H1 (cell line): ENCODE data around the gene VPS13A. TPM values are rescaled to one million over a fixed set of nuclear protein-coding genes. Genes with fewer than 3 reads are reported as not detected.

Experiments used
- CTCF ChIA-PET: fragments of 300-600 bp; sonication (Branson Sonifier 250); formaldehyde crosslinking; loops from one replicate; lab custom pipeline; 2021; ENCODE audit not compliant: partially characterized antibody; lab: Charles Lee
- POLR2A ChIA-PET: fragments of 300-600 bp; sonication (Branson Sonifier 250); formaldehyde crosslinking; loops from one replicate; lab custom pipeline; 2021; ENCODE audit warnings: inconsistent platforms; ENCODE audit not compliant: partially characterized antibody; lab: Charles Lee
- DNase-seq, 2 experiments: peaks; one replicate each; pipeline versions ENCODE4 v3.0.0 to v3.0.0-alpha.2; 2010 to 2022; ENCODE audit warnings: low spot score in 2 of 2, low read depth in 1 of 2, mixed read lengths in 1 of 2
- FAIRE-seq: peaks from 2 replicates; lab custom pipeline; 2011; peaks lifted over from hg19 to GRCh38; lab: Jason Lieb, UNC
- H2AFZ ChIP-seq: 2 replicates; pipeline ENCODE4 v1.8.1; 2012; ENCODE audit warnings: low read length, inconsistent platforms
- H2AK5ac ChIP-seq: 2 replicates; pipeline ENCODE4 v1.6.1; 2013; ENCODE audit warnings: low read depth, low read length
- H2BK120ac ChIP-seq: replicated peaks from 2 replicates; pipeline ENCODE3; 2013; ENCODE audit warnings: low read depth, low read length, inconsistent platforms
- H2BK12ac ChIP-seq: 2 replicates; pipeline ENCODE4 v1.6.1; 2013; ENCODE audit warnings: low read depth, low read length
- H2BK15ac ChIP-seq: 2 replicates; pipeline ENCODE4 v1.6.1; 2013; ENCODE audit warnings: low read length
- H2BK20ac ChIP-seq: 2 replicates; pipeline ENCODE4 v1.6.1; 2013; ENCODE audit warnings: low read length
- H2BK5ac ChIP-seq: 2 replicates; pipeline ENCODE4 v1.6.1; 2013; ENCODE audit warnings: low read depth, low read length
- H3K14ac ChIP-seq: 2 replicates; pipeline ENCODE4 v1.6.1; 2013; ENCODE audit warnings: inconsistent platforms; ENCODE audit not compliant: insufficient read length
- H3K18ac ChIP-seq: 2 replicates; pipeline ENCODE4 v1.6.1; 2013; ENCODE audit warnings: low read length; ENCODE audit errors: extremely low read depth
- H3K23ac ChIP-seq: 2 replicates; pipeline ENCODE4 v1.6.1; 2013; ENCODE audit warnings: inconsistent platforms; ENCODE audit not compliant: insufficient read length
- H3K23me2 ChIP-seq: 2 replicates; pipeline ENCODE4 v1.6.1; 2013; ENCODE audit warnings: low read depth, low read length
- H3K27ac ChIP-seq: 2 replicates; pipeline ENCODE4 v1.6.1; 2011; ENCODE audit warnings: low read depth, low read length, inconsistent platforms
- H3K27me3 ChIP-seq, 4 experiments: replicated peaks in 1 of 4; 1 replicate in 1 of 4; 2 replicates in 3 of 4; pipeline versions ENCODE4 v1.6.1 to v1.8.1; 2011 to 2013; ENCODE audit warnings: low read length in 3 of 4, mild to moderate bottlenecking in 3 of 4, inconsistent platforms in 2 of 4, mixed read lengths in 2 of 4, moderate library complexity in 1 of 4; ENCODE audit not compliant: control insufficient read depth in 3 of 4, insufficient read depth in 3 of 4; ENCODE audit errors: extremely low read depth in 1 of 4
- H3K36me3 ChIP-seq, 4 experiments: 2 replicates each; pipeline versions ENCODE4 v1.6.1 to v1.8.1; 2011 to 2013; ENCODE audit warnings: mild to moderate bottlenecking in 4 of 4, low read length in 3 of 4, moderate library complexity in 2 of 4, control low read depth in 1 of 4, inconsistent platforms in 1 of 4; ENCODE audit not compliant: insufficient read depth in 4 of 4, control insufficient read depth in 2 of 4
- H3K4ac ChIP-seq: replicated peaks from 2 replicates; pipeline ENCODE3; 2013; ENCODE audit warnings: low read length, low read depth, mixed read lengths, inconsistent platforms; ENCODE audit not compliant: insufficient read length
- H3K4me1 ChIP-seq, 4 experiments: replicated peaks in 1 of 4; 1 replicate in 1 of 4; 2 replicates in 3 of 4; pipeline versions ENCODE4 v1.6.1 to v1.8.1; 2011 to 2013; ENCODE audit warnings: low read length in 3 of 4, inconsistent platforms in 2 of 4, mixed read lengths in 1 of 4; ENCODE audit not compliant: insufficient read depth in 4 of 4, control insufficient read depth in 3 of 4
- H3K4me2 ChIP-seq, 2 experiments: 2 replicates each; pipeline versions ENCODE4 v1.6.1 to v1.8.1; 2011 to 2013; ENCODE audit warnings: low read depth in 2 of 2, low read length in 2 of 2, control low read depth in 1 of 2, inconsistent platforms in 1 of 2, mild to moderate bottlenecking in 1 of 2; ENCODE audit not compliant: insufficient read depth in 1 of 2
- H3K4me3 ChIP-seq, 4 experiments: fragments of 200-600, 300-600 bp in 1 of 4; sonication (generic), shearing (Covaris generic), sonication (Bioruptor Twin) in 1 of 4; 2 replicates each; pipeline versions ENCODE4 v1.5.1 to v1.8.1; 2011 to 2016; ENCODE audit warnings: low read length in 4 of 4, low read depth in 3 of 4, control low read depth in 2 of 4, inconsistent platforms in 2 of 4, mild to moderate bottlenecking in 2 of 4, mixed read lengths in 1 of 4, moderate library complexity in 1 of 4; ENCODE audit not compliant: insufficient read depth in 2 of 4; ENCODE audit errors: extremely low read depth in 1 of 4
- H3K56ac ChIP-seq: replicated peaks from 2 replicates; pipeline ENCODE3; 2013; ENCODE audit warnings: low read depth, mild to moderate bottlenecking, mixed read lengths, low read length, inconsistent platforms; ENCODE audit not compliant: insufficient read length
- H3K79me1 ChIP-seq: 2 replicates; pipeline ENCODE4 v1.6.1; 2013; ENCODE audit warnings: low read depth, low read length, control low read depth
- H3K79me2 ChIP-seq, 2 experiments: 2 replicates each; pipeline versions ENCODE4 v1.6.1 to v1.8.1; 2012 to 2013; ENCODE audit warnings: low read length in 2 of 2, mild to moderate bottlenecking in 2 of 2, inconsistent platforms in 1 of 2; ENCODE audit not compliant: insufficient read depth in 2 of 2, control insufficient read depth in 1 of 2
- H3K9ac ChIP-seq, 4 experiments: replicated peaks in 1 of 4; 1 replicate in 1 of 4; 2 replicates in 3 of 4; pipeline versions ENCODE4 v1.6.1 to v1.8.1; 2011 to 2013; ENCODE audit warnings: low read depth in 3 of 4, low read length in 3 of 4, control low read depth in 2 of 4, mild to moderate bottlenecking in 2 of 4, moderate library complexity in 2 of 4, inconsistent platforms in 1 of 4; ENCODE audit errors: extremely low read depth in 1 of 4
- H3K9me3 ChIP-seq, 2 experiments: 2 replicates each; pipeline versions ENCODE4 v1.6.1 to v1.8.1; 2012 to 2013; ENCODE audit warnings: mild to moderate bottlenecking in 2 of 2, moderate library complexity in 2 of 2, control low read depth in 1 of 2, inconsistent platforms in 1 of 2, low read depth in 1 of 2, low read length in 1 of 2, mixed read lengths in 1 of 2; ENCODE audit not compliant: insufficient read depth in 2 of 2
- H4K20me1 ChIP-seq, 2 experiments: replicated peaks in 1 of 2; 2 replicates each; pipeline versions ENCODE3 to v1.8.1; 2011 to 2013; ENCODE audit warnings: inconsistent platforms in 2 of 2, low read length in 2 of 2, mild to moderate bottlenecking in 1 of 2; ENCODE audit not compliant: insufficient read depth in 2 of 2, control insufficient read depth in 1 of 2
- H4K5ac ChIP-seq: 2 replicates; pipeline ENCODE4 v1.6.1; 2013; ENCODE audit warnings: low read length, low read depth, mixed read lengths, inconsistent platforms; ENCODE audit not compliant: insufficient read length
- H4K8ac ChIP-seq: 2 replicates; pipeline ENCODE4 v1.8.0; 2013; ENCODE audit warnings: mild to moderate bottlenecking, moderate library complexity, low read length, inconsistent platforms; ENCODE audit not compliant: insufficient read depth; ENCODE audit errors: extremely low read depth
- H4K91ac ChIP-seq: replicated peaks from 2 replicates; pipeline ENCODE3; 2013; ENCODE audit warnings: low read length, mixed read lengths, inconsistent platforms; ENCODE audit not compliant: insufficient read length
- JUND ChIP-seq: IDR thresholded peaks from 2 replicates; pipeline ENCODE4 v1.6.1; 2011; ENCODE audit warnings: mild to moderate bottlenecking, improper control_type of control experiment, low read length
- RFX5 ChIP-seq: IDR thresholded peaks from 2 replicates; pipeline ENCODE4 v1.6.1; 2011; ENCODE audit warnings: low read depth, low read length, improper control_type of control experiment, borderline replicate concordance
- WGBS, 2 experiments: shearing (Covaris generic) in 1 of 2; methylation state at CpG; one replicate each; pipeline versions ENCODE4 v1.1.6 to v1.1.7; 2013 to 2015; ENCODE audit warnings: low lambda C conversion rate in 2 of 2, mixed read lengths in 2 of 2, inconsistent platforms in 1 of 2, low coverage in 1 of 2, missing lambda C conversion rate in 1 of 2; ENCODE audit not compliant: insufficient replicate concordance in 2 of 2, insufficient coverage in 1 of 2, insufficient read length in 1 of 2; ENCODE audit errors: extremely low coverage in 1 of 2, missing lambda C conversion rate in 1 of 2; 5-methylcytosine and 5-hydroxymethylcytosine counted together
- polyA plus RNA-seq, 7 experiments: library from polyadenylated mRNA; depleted of rRNA in 3 of 7; stranded (reverse) in 5 of 7; unstranded in 2 of 7; fragments of >200 nt in 5 of 7; fragments of 200-250 nt in 2 of 7; gene quantifications; 1 replicate in 5 of 7; 2 replicates in 1 of 7; 4 replicates in 1 of 7; pipeline versions ENCODE4 v1.2.1 to v1.2.3, GENCODE V29; 2011 to 2013; ENCODE audit warnings: missing spikeins in 2 of 7, mixed read lengths in 2 of 7
- total RNA-seq: library from RNA; stranded (reverse); fragmentation: NEBNext Ultra II Directional; extraction: Animal tissue kit (Norgen Biotek cat#: 25700); gene quantifications from 2 replicates; pipeline ENCODE4 v1.2.1, GENCODE V29; 2021

Gene VPS13A
- total and polyA plus RNA-seq, 2 of the 8 experiments (the other 6 are each of a cell fraction or from before 2014, with no cell fraction given): 6.0 to 36.5 TPM

GRCh38 chr9:77210116-77210515 lies 32.8 kb downstream of the VPS13A start:
- H4K5ac ChIP-seq: no peak overlapping the region
- peaks cover 0 to 18% (median under 1%) of the 10 kb centered on the region in 4 experiments; a peak in 4 of 8 replicates for H3K36me3 ChIP-seq
- no peak overlapping the region for H2BK120ac ChIP-seq
- WGBS, 2 experiments: no CpG with 5 or more reads among the region's 2 CpGs
- no peak overlapping the region for H2AFZ ChIP-seq
- H2AK5ac ChIP-seq: no peak overlapping the region
- H3K4me1 ChIP-seq: no peaks in the 10 kb centered on the region; a peak in 1 of 7 replicates
- no peak overlapping the region for H3K27ac ChIP-seq
- no peaks in the 10 kb centered on the region for H3K27me3 ChIP-seq
- no peak overlapping the region for H3K4ac ChIP-seq
- no peak overlapping the region for H4K91ac ChIP-seq
- H2BK5ac ChIP-seq: no peak overlapping the region
- FAIRE-seq (no peak), DNase-seq (peak in 1 of 2 experiments; percentile 39)
- no peak overlapping the region for H3K9ac ChIP-seq
- H2BK20ac ChIP-seq: no peak overlapping the region
- H3K56ac ChIP-seq: no peak overlapping the region
- no peaks in the 10 kb centered on the region for H3K9me3 ChIP-seq
- ChIA-PET CTCF (interaction anchor here (1.3 kb wide), 1 partner anchor 87 kb away, joined by 3 read pairs; no protein-coding TSS in a partner anchor), POLR2A (no interaction called here)
- no peak overlapping the region for H3K23ac ChIP-seq
- no peak overlapping the region for H3K4me3 ChIP-seq
- H3K14ac ChIP-seq: no peak overlapping the region
- H3K79me2 ChIP-seq: no peaks in the 10 kb centered on the region
- H3K18ac ChIP-seq: no peak overlapping the region
- H3K4me2 ChIP-seq: no peak overlapping the region
- H4K20me1 ChIP-seq: no peaks in the 10 kb centered on the region
- no peaks in the 10 kb centered on the region for H3K79me1 ChIP-seq
- H2BK15ac ChIP-seq: no peak overlapping the region
- H2BK12ac ChIP-seq: no peak overlapping the region
- no peak overlapping the region for H4K8ac ChIP-seq
- no peaks in the 10 kb centered on the region for H3K23me2 ChIP-seq
- TF ChIP-seq JUND: peak; percentile 70; the same call in 1 of the 2 replicates
- TF ChIP-seq RFX5: no peak
